ENCODE data around the gene ZFX. TPM values are rescaled to one million over a fixed set of nuclear protein-coding genes. Genes with fewer than 3 reads are reported as not detected.
"Not testable (repeated sequence)": the region's sequence is repeated elsewhere in the genome, so short reads cannot be mapped to it uniquely, and the experiment has no call there.

Gene ZFX
- 10 to 100 TPM; 14.7 to 31.9 (median 18.2) TPM for polyA plus RNA-seq (ENCODE audit: insufficient read length in 10 of 10)
- long read RNA-seq, donor 1, partial matches to known transcripts, result 0 of 2 reads
- long read RNA-seq, donor 1, other reads (novel, unspliced or antisense), result 0 of 2 reads
- long read RNA-seq, donor 2, result 0 reads
- long read RNA-seq, donor 3, result 0 reads
- long read RNA-seq, donor 4, partial matches to known transcripts, result 0 of 1 reads
- long read RNA-seq, donor 4, other reads (novel, unspliced or antisense), result 0 of 1 reads
- long read RNA-seq, donor 5, result 0 reads
- long read RNA-seq, donor 6, partial matches to known transcripts, result 0 of 2 reads
- long read RNA-seq, donor 6, other reads (novel, unspliced or antisense), result 0 of 2 reads
- long read RNA-seq, donor 7, result 0 reads
- long read RNA-seq, donor 8, result 0 reads
- long read RNA-seq, donor 9, result 0 reads

DNA sequence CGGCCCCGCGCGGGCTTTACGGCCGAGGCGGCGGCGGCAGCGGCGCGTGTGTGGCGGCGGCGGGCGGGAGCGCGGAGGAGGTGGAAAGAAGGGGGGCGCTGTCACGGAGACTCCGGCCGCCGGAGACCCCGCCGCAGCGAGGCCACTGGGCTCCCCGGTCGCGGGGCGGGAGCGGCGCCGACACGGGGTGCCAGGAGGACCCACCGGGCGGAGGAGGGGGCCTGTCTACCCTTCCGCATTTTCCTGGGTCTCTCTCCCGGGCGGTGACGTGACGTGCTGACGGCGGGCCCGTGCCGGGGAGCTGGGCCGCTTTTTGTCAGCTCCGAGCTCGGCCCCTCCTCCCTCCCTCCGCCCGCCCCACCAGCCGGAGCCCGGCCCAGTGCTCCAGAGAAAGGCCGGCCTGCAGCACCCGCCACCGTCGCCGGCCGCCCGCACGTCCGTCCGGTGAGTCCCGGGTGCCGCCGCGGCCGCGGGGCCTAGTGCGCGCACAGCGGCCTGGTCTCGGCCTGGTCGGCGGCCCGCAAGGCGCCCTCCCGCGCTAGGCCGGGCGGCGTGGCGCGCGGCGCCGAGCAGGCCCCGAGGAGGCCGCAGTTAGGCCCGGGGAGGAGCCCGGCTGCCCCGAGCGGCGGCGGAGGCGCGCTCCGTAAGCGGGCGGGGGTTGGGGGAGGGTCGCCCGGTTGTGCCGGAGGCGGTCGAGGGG, at the start of gene ZFX:
TSS of gene ZFX (plus strand) at position 379 of the 700 bp plus-strand sequence. CDS start 23,014 bp downstream, outside the sequence.
- DNase-seq, result peak in 2 of 3 donors; percentile 65 to 79

DNA sequence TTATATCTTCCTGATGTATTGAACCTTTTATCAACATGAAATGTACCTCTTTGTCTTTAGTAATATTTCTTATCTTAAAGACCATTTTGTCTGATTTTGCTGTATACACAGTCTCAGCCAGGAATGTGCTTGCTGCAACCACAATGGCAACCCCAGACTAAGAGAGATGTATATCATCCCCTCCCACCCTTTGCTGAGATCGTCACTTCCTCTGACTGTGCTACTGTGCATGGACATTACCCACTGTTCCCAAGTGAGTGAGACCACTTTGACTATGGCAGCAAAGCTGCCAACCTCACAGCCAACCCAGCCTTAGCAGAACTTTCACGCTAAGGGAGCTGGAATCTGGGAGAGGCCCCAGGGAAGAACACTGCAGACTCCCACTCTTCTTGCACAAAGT, 48.8 kb upstream of the ZFX start:
- DNase-seq, result no peak

DNA sequence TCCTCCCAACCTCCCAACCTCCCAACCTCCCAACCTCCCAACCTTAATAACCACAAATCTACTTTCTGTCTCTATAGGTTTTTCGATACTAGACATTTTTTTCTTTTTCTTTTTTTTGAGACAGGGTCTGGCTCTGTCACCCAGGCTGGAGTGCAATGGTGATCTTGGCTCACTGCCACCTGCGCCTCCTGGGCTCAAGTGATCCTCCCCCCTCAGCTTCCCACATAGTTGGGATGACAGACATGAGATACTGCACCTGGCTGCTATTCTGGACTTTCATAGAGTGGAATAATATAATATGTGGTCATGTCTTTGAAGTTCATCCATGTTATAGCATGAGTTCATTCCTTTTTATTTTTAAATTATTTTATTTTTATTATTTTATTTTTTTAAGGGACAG, 39.5 kb upstream of the ZFX start:
- no peak for DNase-seq

DNA sequence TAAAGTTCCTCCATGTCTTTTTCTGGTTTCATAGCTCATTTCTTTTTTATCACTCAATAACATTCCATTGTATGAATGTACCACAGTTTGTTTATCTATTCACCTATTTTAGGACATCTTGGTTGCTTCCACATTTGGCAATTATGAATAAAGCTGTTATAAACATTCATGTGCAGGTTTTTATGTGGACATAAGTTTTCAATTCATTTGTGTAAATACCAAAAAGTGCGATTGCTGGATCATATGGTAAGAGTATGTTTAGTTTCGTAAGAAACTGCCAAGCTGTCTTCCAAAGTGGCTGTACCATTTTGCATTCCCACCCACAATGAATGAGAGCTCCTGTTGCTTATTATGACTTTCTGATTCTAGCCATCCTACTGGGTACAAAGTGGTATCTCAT, 36.3 kb upstream of the ZFX start:
- DNase-seq, result peak in 1 of 3 donors; percentile 10

DNA sequence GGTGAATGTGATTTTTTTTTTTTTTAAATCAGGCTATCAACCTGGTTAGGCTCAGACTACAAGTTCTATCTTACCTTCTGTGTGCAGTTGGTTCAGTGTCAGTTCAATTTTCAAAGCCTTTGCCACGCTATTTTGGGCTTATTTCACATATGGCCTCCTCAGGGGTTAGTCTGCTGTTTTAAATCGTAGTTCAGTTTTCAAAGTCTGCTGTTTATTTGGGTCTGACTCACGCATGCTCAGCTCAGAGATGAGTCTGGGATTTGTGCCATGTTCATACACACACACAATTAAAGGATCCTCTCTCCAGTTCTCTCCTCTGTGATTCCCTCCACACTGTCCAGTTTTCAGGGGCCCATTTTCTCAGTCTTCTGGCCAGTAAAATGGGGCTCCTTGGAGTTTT, 32.3 kb upstream of the ZFX start:
- DNase-seq, result peak; percentile 67 to 89 (median 81)

DNA sequence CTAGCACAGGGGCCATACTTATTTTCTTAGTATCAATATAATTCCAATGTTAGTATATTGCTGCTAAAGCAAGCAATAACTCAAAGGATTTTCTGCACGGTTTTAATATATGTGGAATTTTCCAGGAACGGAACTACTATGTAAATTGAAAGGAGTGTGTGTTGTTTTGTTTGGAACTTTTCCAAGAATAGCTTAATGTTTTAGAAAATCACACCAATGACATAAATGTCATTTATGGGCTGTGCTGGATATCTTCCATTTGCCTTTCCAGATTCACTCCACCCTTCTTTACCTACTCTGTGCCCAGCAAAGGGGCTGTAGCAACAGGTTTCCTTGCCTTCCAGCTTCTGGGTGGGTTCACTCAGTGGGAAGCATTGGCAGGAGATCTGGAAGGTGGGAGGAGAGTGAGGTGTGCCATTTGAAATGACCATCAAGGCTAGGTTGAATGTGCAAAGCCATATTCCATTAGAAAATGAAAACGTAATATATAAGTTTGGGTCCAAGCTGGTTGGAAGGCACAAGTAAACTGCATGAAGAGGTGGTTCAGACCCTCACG, 25.2 kb upstream of the ZFX start:
- DNase-seq, result no peak

DNA sequence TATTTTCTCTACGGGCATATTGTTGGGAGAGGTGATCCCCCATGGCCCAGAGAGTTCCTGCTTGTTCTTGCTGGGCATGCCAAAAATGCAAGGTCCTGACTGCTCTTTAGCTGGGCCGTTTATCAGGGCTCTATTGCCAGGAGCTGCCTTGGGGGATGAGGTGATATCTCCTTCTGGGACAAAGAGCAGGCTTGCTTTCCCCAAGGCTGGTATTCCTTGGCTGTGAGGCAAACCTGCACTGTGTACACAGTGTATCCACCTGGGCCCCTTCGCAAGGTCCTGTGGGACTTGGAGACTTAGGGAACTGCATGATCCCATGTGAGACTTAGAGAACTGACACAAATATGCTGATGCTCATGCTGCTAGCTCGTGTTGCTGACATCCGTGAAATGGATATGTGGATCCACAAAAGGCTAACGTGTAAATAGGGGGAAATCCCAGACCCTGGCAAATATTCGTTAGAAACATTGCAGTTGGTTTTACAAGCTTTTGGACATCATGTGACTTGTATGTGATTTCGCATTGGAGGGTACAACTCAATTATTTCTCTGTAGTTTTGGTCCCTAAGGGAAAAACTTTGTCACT, 24.4 kb upstream of the ZFX start:
- DNase-seq, result no peak

DNA sequence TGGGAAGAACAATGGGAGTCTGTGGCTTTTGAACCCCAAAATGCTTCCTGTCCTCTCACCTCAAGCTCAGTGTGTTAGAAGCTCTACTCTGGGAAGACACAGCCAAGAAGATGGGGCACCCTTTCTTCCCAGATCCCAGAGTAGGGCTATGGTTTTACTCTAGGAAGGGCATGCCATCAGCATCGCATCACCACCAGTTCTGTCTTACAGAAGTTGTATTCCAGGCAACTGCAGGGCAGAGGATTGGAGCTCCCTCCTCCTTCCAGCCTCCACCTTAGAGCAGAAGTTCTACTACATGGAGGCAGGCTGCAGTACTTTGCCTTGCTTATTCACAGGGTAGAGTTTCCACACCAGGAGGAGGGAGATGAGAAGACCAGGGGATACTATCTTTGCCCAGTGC, 18.1 kb upstream of the ZFX start:
- no peak for DNase-seq

DNA sequence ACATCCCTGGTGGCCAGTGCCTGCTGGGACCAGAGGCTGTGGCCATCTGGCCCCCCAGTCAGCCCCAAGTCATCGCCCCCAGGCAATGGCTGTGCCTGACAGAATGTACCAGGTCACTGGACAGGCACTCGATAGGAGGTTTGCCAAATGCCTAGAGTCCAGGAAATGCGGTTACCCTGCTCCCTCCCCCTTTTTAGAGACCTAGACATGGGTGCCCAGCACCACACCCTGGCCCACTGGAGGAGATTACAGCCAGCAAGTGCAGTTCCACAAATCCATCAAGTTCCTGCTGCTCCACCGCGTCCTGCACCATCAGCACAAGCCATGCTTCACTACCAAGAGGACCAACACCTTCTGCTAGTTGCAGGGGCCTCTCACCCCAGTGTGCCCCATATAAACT, 16.2 kb upstream of the ZFX start:
- DNase-seq, result no peak

DNA sequence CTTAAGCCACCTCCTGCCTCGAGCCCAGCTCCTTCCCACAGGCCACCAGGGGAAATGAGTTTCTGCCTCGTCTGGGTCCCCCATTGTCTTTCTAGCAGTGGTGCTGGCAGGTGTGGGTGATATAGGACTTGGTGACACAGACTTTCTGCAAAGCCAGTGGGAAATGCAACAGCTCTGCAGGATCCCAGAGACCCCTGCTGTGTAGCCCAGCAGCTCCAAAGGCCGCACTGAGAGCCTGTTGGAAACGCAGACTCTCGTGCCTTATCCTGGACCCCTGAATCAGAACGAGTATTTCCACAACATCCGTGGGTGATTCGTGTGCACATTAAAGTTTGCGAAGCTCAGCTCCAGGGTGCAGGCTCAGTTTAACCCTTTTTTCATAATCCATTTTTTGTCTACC, 13.8 kb upstream of the ZFX start:
- DNase-seq, result not testable (repeated sequence)

DNA sequence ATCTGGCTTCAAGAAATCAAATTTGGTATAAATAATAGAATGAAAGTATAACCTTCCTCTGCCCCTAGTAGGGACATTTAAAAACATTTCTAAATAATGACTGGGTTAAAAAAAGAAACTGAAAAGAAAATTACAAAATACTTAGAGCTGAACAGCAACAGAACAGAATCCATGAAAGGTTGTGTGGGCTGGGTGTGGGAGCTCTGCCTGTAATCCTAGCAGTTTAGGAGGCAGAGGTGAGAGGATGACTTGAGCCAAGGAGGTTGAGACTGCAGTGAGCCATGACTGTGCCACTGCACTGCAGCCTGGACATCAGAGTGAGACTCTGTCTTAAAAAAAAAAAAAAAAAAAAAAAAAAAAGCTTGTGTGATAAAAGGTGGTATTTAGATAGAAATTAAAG, 12.3 kb upstream of the ZFX start:
- DNase-seq, result no peak

DNA sequence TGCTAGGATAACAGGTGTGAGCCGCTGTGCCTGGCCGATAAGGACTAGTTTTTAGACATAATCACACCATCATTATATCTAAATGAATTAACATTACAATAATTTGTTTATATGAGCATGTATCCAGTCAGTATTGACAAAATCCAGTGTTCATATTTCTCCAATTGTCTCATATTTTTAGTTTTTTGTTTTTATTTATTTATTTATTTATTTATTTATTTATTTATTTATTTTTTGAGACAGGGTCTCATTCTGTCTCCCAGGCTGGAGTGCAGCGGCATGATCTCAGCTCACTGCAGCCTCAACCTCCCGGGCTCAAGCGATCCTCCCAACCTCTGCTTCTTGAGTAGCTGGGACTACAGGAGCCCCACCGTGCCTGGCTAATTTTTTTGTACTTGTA, 5.5 kb upstream of the ZFX start:
- DNase-seq, result not testable (repeated sequence)

DNA sequence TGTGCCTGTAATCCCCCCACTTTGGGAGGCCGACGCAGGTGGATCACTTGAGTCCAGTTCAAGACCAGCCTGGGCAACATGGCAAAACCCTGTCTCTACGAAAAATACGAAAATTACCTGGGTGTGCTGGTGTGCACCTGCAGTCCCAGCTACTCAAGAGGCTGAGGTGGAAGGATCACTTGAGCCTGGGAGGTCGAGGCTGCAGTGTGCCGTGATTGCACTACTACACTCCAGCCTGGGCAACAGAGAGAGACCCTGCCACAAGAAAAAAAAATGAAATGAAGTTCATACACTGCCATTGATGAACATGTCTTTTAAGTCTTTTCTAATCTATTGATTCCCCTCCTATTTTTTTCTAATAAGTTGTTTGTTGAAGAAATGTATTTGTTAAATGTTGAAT, 5.0 kb upstream of the ZFX start:
- DNase-seq, result no peak

DNA sequence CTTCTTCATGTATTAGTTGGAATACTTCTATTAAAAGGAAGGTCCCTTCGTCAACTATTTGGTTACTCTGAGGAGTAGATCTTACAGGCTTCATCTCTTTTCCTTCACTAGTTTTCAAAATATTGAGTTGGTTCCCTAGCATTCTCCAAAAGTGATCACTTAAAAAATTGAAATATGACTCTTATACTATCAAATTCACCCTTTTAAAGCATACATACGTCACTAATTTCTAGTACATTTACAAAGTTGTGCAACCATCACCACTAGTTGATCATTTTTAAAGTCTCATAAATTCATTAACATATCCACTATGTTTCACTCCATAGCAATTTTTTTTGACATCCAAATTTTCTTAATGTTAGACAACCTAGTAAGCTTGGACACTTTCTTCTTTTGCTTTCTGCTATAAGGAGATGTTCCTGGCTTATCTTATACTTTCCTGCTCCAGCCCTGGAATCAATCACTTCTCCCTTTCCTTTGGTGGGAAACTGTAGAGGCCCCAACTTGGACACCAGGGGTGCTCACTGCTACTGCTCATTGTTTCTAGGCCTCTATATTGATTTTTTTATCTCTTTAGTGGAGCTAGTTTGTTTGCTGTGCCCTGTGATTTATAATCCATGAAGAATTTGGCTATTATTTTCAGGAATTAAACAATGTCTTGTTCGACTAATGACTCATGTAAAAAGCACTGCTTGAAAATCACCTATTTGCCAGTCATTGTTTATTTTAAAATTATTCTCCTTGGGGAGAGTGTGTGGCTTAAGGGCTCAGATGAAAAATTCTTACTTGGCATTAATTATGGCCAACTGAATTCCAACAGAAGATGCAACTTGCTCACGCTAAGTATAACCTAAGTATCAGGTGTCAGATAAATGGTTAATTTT, 4.0 kb upstream of the ZFX start:
- DNase-seq, result peak in 1 of 3 donors; percentile 49

DNA sequence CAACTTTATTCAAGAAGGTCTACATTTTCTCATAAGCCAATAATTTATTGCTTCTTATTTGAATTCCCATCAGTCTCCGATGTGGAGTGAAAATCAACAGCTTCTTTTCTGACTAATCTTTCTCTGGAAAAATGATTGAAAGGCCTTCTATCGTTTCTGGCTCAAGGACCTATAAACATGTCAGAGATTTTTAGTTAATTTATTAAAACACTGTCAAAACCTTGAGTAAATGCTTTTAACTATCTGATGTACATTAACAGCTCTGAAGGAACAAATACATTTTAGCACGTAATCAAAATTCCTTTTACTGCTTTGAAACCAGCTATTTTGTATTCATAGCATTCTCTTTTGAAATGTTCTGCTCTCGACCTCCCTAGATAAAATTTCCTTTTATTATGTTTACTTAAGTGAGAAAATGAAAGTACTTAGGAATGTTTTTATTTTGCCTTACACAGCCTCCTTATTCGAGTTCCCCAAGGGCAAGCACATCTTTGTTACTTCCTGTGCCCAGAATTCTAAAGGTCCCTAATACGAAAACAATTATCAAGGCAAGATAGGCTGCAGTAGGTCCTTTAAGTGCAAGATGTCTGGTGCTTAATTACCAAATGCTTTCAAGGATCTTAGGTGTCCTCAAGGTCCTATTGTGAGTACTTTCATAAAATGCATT, 3.1 kb upstream of the ZFX start:
- DNase-seq, result peak in 1 of 3 donors; percentile 38

DNA sequence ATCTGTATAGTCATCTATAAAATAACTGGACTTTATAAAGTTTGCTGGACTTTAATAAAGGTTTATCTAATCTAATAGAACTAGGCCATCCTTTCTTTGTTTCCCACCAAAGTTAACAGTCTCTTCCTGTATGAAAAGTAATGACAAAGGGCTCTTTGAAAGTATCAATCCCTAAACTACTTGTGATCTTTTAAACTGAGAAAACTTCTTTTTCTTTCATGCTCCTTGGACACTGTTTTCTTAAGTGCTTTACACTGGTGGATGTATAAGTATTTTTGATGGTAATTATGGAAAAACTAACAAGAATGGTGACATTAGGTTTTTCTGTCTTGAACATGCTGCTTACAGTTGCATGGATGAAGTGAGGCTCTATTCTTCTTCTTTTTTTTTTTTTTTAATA, 2.4 kb upstream of the ZFX start:
- DNase-seq, result no peak

DNA sequence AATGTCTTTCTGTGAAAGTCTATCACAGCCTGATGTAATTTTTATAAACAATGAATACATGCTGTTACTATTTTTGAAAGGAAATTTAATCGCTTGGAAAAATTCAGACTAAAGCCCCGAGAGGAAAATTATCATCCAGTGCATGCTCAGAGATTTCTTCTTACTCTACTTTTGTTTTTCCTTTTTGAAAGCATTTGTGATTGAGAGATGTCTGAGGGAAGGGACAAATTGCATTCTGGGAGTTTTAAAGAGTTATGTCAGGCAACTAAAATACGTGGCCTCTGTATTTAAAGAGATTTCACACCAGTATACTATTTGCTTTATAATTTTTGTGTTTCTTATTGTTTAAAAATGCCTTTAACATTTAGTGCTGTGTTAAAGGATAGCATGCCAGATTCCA, 1.4 kb upstream of the ZFX start:
- DNase-seq, result peak in 2 of 3 donors; percentile 46 to 58

DNA sequence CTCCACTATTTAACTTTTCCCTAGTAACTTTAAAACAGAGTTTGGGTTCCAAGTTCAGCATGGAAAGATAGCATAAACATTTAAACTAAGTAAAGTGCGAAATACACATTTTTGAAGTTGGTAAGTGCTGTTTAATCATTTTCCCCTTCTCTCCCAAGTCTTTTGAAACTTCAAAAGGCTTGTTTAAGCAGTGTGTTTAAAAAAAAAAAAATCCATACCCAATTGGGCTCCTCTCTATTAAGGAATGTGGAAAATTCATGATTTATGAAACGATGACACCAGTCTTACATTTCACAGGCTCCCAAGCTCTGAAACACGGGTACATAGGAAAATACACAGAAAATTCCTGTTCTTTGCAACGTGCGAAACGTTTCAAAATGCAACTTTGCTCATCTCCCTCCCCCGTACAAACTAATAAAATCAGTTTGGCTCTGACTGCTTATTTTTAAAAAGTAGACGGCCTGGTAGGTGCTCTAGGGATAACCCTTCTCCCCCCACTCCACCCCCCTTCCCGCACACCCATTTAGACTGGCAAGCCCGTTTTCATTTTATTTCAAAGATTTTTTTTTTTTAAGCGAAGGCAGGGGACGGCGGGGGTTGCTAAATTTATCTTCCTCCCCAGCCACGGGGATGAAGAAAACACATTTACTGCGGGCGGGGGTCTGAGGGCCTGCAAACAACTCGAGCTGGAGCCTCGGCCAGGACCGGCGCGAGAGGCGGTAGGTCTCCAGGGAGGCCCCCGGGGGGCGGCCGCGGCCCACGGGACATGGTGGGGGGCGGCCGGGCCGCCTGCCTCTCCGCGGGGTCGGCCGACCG, 786 bp upstream of the ZFX start:
- peak; percentile 53 to 73 (median 61) for DNase-seq

DNA sequence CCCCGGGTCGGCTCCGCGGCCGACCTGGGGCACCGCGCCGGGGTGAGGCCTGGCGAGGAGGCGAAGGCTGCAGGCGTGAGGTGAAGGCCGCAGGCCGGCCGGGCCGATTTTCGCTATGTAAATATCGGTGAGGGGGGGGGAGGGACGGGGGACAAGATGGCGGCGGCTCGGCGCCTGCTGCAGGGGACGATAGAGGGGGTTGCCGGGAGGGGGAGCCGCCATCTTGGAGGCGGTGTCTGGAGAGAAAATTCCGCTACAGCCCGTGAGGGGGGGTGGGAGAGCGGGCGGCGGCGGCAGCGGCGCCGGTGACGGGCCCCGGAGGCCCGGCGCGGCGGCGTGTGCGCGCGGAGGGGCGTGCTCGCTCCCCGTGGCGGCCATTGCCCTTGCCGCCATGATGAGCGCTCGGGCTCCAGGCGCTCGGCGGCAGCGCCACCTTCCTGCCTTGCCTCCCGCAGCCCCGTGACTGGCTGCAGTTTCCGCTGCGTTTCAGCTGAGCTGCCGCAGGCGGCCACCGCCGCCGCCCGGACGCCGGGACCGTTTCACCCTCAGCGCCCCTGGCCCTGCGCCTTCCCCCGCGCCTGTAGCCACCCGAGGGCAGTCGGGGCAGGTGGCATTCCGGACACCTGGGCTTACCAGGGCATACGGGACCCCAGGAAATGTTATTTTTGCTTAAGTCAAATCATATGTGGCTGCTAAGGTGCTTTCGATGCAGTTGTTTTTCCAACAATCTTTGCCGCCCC, 692 bp downstream of the ZFX start:
- peak; percentile 83 to 96 (median 94) for DNase-seq
